ENCODE measurements around the gene SPOPL. TPM values are rescaled to one million over a fixed set of nuclear protein-coding genes. Genes with fewer than 3 reads are reported as not detected.
A peak's percentile ranks its signal among the peaks of the same experiment; 100 is the strongest.

SPOPL gene
- total RNA-seq, 1 experiment from 2014 or later: 40.8 TPM

GRCh38 chr2:138470941-138471340 lies 30.6 kb upstream of the SPOPL start:
- CTCF ChIA-PET: no interaction called here
- H3K27ac Mint-ChIP-seq (ENCODE audit: unreplicated experiment): no peak overlapping the region
- BruUV-seq (replicated peaks): no TSS peak

GRCh38 chr2:138474100-138474825 lies 27.3 kb upstream of the SPOPL start:
- no peaks in the 10 kb centered on the region for H3K36me3 Mint-ChIP-seq (ENCODE audit: insufficient read depth, unreplicated experiment)
- H3K9me3 Mint-ChIP-seq (ENCODE audit: low read depth, unreplicated experiment): no peaks in the 10 kb centered on the region
- peaks cover 25% of the 10 kb centered on the region for H3K4me1 Mint-ChIP-seq (ENCODE audit: low read depth, unreplicated experiment)
- DNase-seq: no peak
- no TSS peak for BruUV-seq (replicated peaks)
- intact Hi-C loops (cut with micrococcal nuclease; ENCODE audit: unreplicated experiment): no loop called here
- no peaks in the 10 kb centered on the region for H3K27me3 Mint-ChIP-seq (ENCODE audit: unreplicated experiment)
- TF ChIP-seq CTCF (IDR thresholded peaks at IDR 0.05; ENCODE audit: unreplicated experiment): no peak
- CTCF ChIA-PET: interaction anchor here (0.6 to 0.7 kb wide), 3 partner anchors 15 to 612 kb away, joined by 3 read pairs; no protein-coding TSS in a partner anchor
- H3K4me3 Mint-ChIP-seq (ENCODE audit: low read depth, unreplicated experiment): no peak overlapping the region
- H3K27ac Mint-ChIP-seq (ENCODE audit: unreplicated experiment): no peak overlapping the region

More at GRCh38 chr2:138470941-138471340, 30.6 kb upstream of the SPOPL start:
- H3K9me3 Mint-ChIP-seq (ENCODE audit: low read depth, unreplicated experiment): no peaks in the 10 kb centered on the region
- DNase-seq: no peak
- TF ChIP-seq CTCF (IDR thresholded peaks at IDR 0.05; ENCODE audit: unreplicated experiment): no peak
- intact Hi-C loops (cut with micrococcal nuclease; ENCODE audit: unreplicated experiment): no loop called here
- H3K4me1 Mint-ChIP-seq (ENCODE audit: low read depth, unreplicated experiment): peaks cover 19% of the 10 kb centered on the region
- no peaks in the 10 kb centered on the region for H3K36me3 Mint-ChIP-seq (ENCODE audit: insufficient read depth, unreplicated experiment)
- no peaks in the 10 kb centered on the region for H3K27me3 Mint-ChIP-seq (ENCODE audit: unreplicated experiment)
- H3K4me3 Mint-ChIP-seq (ENCODE audit: low read depth, unreplicated experiment): no peak overlapping the region

- DNase-seq: no peak
- Mint-ChIP-seq H3K4me3 (ENCODE audit: low read depth, unreplicated experiment) (no peak overlapping the region), H3K4me1 (ENCODE audit: low read depth, unreplicated experiment) (peaks cover 22% of the 10 kb centered on the region), H3K36me3 (ENCODE audit: insufficient read depth, unreplicated experiment) (no peaks in the 10 kb centered on the region), H3K9me3 (ENCODE audit: low read depth, unreplicated experiment) (no peaks in the 10 kb centered on the region), H3K27ac (ENCODE audit: unreplicated experiment) (no peak overlapping the region), H3K27me3 (ENCODE audit: unreplicated experiment) (no peaks in the 10 kb centered on the region)
- intact Hi-C loops (cut with micrococcal nuclease; ENCODE audit: unreplicated experiment): no loop called here
- CTCF ChIA-PET: interaction anchor here (0.7 kb wide), 2 partner anchors 613 to 761 kb away, joined by 3 read pairs; no protein-coding TSS in a partner anchor
- no TSS peak for BruUV-seq (replicated peaks)
- no peak for TF ChIP-seq CTCF (IDR thresholded peaks at IDR 0.05; ENCODE audit: unreplicated experiment)
Measured at GRCh38 chr2:138475277-138475776, 26.2 kb upstream of the SPOPL start.

GRCh38 chr2:138476186-138476585 lies 25.4 kb upstream of the SPOPL start:
- intact Hi-C loops (cut with micrococcal nuclease; ENCODE audit: unreplicated experiment): no loop called here
- no peak for TF ChIP-seq CTCF (IDR thresholded peaks at IDR 0.05; ENCODE audit: unreplicated experiment)
- BruUV-seq (replicated peaks): no TSS peak
- Mint-ChIP-seq H3K9me3 (ENCODE audit: low read depth, unreplicated experiment) (no peaks in the 10 kb centered on the region), H3K27me3 (ENCODE audit: unreplicated experiment) (no peaks in the 10 kb centered on the region), H3K4me1 (ENCODE audit: low read depth, unreplicated experiment) (peaks cover 22% of the 10 kb centered on the region), H3K36me3 (ENCODE audit: insufficient read depth, unreplicated experiment) (no peaks in the 10 kb centered on the region), H3K27ac (ENCODE audit: unreplicated experiment) (peak overlapping the region; percentile 10), H3K4me3 (ENCODE audit: low read depth, unreplicated experiment) (no peak overlapping the region)
- no peak for DNase-seq
- CTCF ChIA-PET: no interaction called here

Measured in Calu3 (cell line).